SK-N-SH (cell line): ENCODE results near the gene ADAMTS10. TPM values are rescaled to one million over a fixed set of nuclear protein-coding genes. Genes with fewer than 3 reads are reported as not detected.

Experiments used
- CTCF ChIA-PET: fragments of 300-600, 350-600 bp; formaldehyde crosslinking; extraction: SDS; loops from one replicate; lab custom pipeline; 2021; lab: Yijun Ruan, JAX
- POLR2A ChIA-PET: fragments of 350-600 bp; sonication (Branson Sonifier 250); formaldehyde crosslinking; extraction: SDS; loops from one replicate; lab custom pipeline; 2020; ENCODE audit warnings: antibody characterized with exemption, inconsistent platforms; lab: Yijun Ruan, JAX
- DNase-seq: peaks from one replicate; pipeline ENCODE4 v3.0.0; 2012
- H2AFZ ChIP-seq: fragments of 200-600 bp; sonication (generic); 2 replicates; pipeline ENCODE4 v1.8.1; 2016; ENCODE audit warnings: antibody characterized with exemption, mild to moderate bottlenecking, low read depth
- H3F3A ChIP-seq: fragments of 200-600 bp; sonication (generic); replicated peaks from 2 replicates; pipeline ENCODE3; 2016; ENCODE audit warnings: antibody characterized with exemption, mild to moderate bottlenecking; ENCODE audit not compliant: insufficient read depth
- H3K27ac ChIP-seq, 2 experiments: fragments of 200-500 bp in 1 of 2; fragments of 200-600 bp in 1 of 2; sonication (Bioruptor generic) in 1 of 2; sonication (generic), shearing (Covaris generic) in 1 of 2; 2 replicates each; pipeline versions ENCODE4 v1.5.1 to v1.6.1; 2014 to 2016; ENCODE audit warnings: low read depth in 2 of 2, inconsistent platforms in 1 of 2, low read length in 1 of 2, mild to moderate bottlenecking in 1 of 2, mixed read lengths in 1 of 2
- H3K27me3 ChIP-seq: fragments of 200-600 bp; sonication (generic), shearing (Covaris generic); 2 replicates; pipeline ENCODE4 v1.6.1; 2016; ENCODE audit warnings: mixed run types; ENCODE audit not compliant: insufficient read depth
- H3K36me3 ChIP-seq, 2 experiments: fragments of 200-500 bp in 1 of 2; fragments of 200-600 bp in 1 of 2; sonication (Bioruptor generic) in 1 of 2; sonication (generic) in 1 of 2; replicated peaks in 1 of 2; 2 replicates each; pipeline versions ENCODE3 to v1.5.1; 2014 to 2016; ENCODE audit warnings: low read length in 1 of 2, mild to moderate bottlenecking in 1 of 2; ENCODE audit not compliant: insufficient read depth in 2 of 2, control insufficient read depth in 1 of 2
- H3K4me1 ChIP-seq, 2 experiments: fragments of 200-500 bp in 1 of 2; fragments of 200-600 bp in 1 of 2; sonication (Bioruptor generic) in 1 of 2; sonication (generic), shearing (Covaris generic) in 1 of 2; 2 replicates each; pipeline versions ENCODE4 v1.5.1 to v1.6.1; 2014 to 2016; ENCODE audit warnings: low read depth in 1 of 2, low read length in 1 of 2, mixed run types in 1 of 2; ENCODE audit not compliant: insufficient read depth in 2 of 2, control insufficient read depth in 1 of 2
- H3K4me2 ChIP-seq: fragments of 200-600 bp; sonication (generic), shearing (Covaris generic); 2 replicates; pipeline ENCODE4 v1.6.1; 2017; ENCODE audit warnings: mixed run types
- H3K4me3 ChIP-seq, 2 experiments: fragments of 200-500 bp in 1 of 2; fragments of 200-600 bp in 1 of 2; sonication (Bioruptor generic) in 1 of 2; sonication (generic), shearing (Covaris generic) in 1 of 2; 2 replicates each; pipeline versions ENCODE4 v1.5.1 to v1.8.1; 2014 to 2016; ENCODE audit warnings: low read depth in 2 of 2, inconsistent platforms in 1 of 2, low read length in 1 of 2, mild to moderate bottlenecking in 1 of 2, mixed read lengths in 1 of 2, moderate library complexity in 1 of 2
- H3K79me2 ChIP-seq: fragments of 200-600 bp; sonication (generic); 2 replicates; pipeline ENCODE4 v1.8.1; 2017; ENCODE audit warnings: mild to moderate bottlenecking; ENCODE audit not compliant: insufficient read depth
- H3K9ac ChIP-seq: fragments of 200-600 bp; sonication (generic); 2 replicates; pipeline ENCODE4 v1.6.1; 2017; ENCODE audit warnings: mixed run types
- H3K9me2 ChIP-seq: fragments of 200-600 bp; sonication (generic); 2 replicates; pipeline ENCODE4 v1.6.1; 2017; ENCODE audit warnings: mixed run types
- H3K9me3 ChIP-seq: fragments of 200-600 bp; sonication (generic); 2 replicates; pipeline ENCODE4 v1.6.1; 2017; ENCODE audit warnings: mixed run types, mild to moderate bottlenecking, moderate library complexity
- H4K20me1 ChIP-seq: fragments of 200-600 bp; sonication (generic); 2 replicates; pipeline ENCODE4 v1.6.1; 2017; ENCODE audit warnings: mild to moderate bottlenecking, mixed run types; ENCODE audit not compliant: insufficient read depth
- CHD2 ChIP-seq: fragments of 150-350 bp; IDR thresholded peaks from 2 replicates; pipeline ENCODE4 v1.6.1; 2018; ENCODE audit warnings: low read length; ENCODE audit not compliant: partially characterized antibody
- EP300 ChIP-seq, 2 experiments: IDR thresholded peaks; 2 replicates each; pipeline versions ENCODE4 v1.4.0 to v1.6.1; 2012; ENCODE audit warnings: borderline replicate concordance in 1 of 2, low read depth in 1 of 2, low read length in 1 of 2
- EZH2phosphoT487 ChIP-seq: fragments of 200-600 bp; sonication (generic); IDR thresholded peaks from 2 replicates; pipeline ENCODE4 v1.6.1; 2017; ENCODE audit warnings: low read depth, mixed run types, mild to moderate bottlenecking, antibody characterized with exemption, moderate library complexity, borderline replicate concordance
- GABPA ChIP-seq: IDR thresholded peaks from 2 replicates; pipeline ENCODE4 v1.4.0; 2012; ENCODE audit warnings: low read depth, mild to moderate bottlenecking
- GATA2 ChIP-seq: sonication (generic); formaldehyde crosslinking; IDR thresholded peaks from 2 replicates; pipeline ENCODE4 v1.5.0; 2020; ENCODE audit warnings: mild to moderate bottlenecking, missing genetic modification reagents
- JUND ChIP-seq: IDR thresholded peaks from 2 replicates; pipeline ENCODE4 v1.4.0; 2012
- MXI1 ChIP-seq: IDR thresholded peaks from 2 replicates; pipeline ENCODE4 v1.6.1; 2012; ENCODE audit warnings: mild to moderate bottlenecking, low read depth, low read length, improper control_type of control experiment
- NRF1 ChIP-seq: IDR thresholded peaks from 2 replicates; pipeline ENCODE4 v1.6.1; 2012; ENCODE audit warnings: low read depth, mild to moderate bottlenecking, low read length
- POLR2AphosphoS5 ChIP-seq: IDR thresholded peaks from 2 replicates; pipeline ENCODE4 v1.6.1; 2012; ENCODE audit warnings: low read depth, low read length
- RAD21 ChIP-seq: IDR thresholded peaks from 2 replicates; pipeline ENCODE4 v1.6.1; 2012; ENCODE audit warnings: mild to moderate bottlenecking, low read length
- RCOR1 ChIP-seq: fragments of 150-350 bp; IDR thresholded peaks from 2 replicates; pipeline ENCODE4 v1.6.1; 2017; ENCODE audit warnings: antibody characterized with exemption, low read length
- TAF1 ChIP-seq: IDR thresholded peaks from 2 replicates; pipeline ENCODE4 v1.6.1; 2012; ENCODE audit warnings: low read depth, mild to moderate bottlenecking, low read length, moderate library complexity, borderline replicate concordance
- WGBS: methylation state at CpG from one replicate; pipeline ENCODE4 v1.1.6; 2017; ENCODE audit warnings: low lambda C conversion rate; 5-methylcytosine and 5-hydroxymethylcytosine counted together
- polyA plus RNA-seq, 3 experiments: library from polyadenylated mRNA; depleted of rRNA; stranded (reverse); fragments of >200 nt; gene quantifications; 2 replicates each; pipeline ENCODE4 v1.2.3, GENCODE V29; 2012
- TF ChIP-seq, protein P1 (sequence below): fragments of 150-350 bp; IDR thresholded peaks from 2 replicates; pipeline ENCODE4 v1.6.1; 2017; ENCODE audit warnings: antibody characterized with exemption, low read length, low read depth, borderline replicate concordance
- TF ChIP-seq, protein P2 (sequence below): fragments of 200-600 bp; sonication (generic); IDR thresholded peaks from 2 replicates; pipeline ENCODE4 v1.6.1; 2017; ENCODE audit warnings: antibody characterized with exemption, mild to moderate bottlenecking, moderate library complexity
- TF ChIP-seq, protein P3 (sequence below): IDR thresholded peaks from 2 replicates; pipeline ENCODE4 v1.6.1; 2012; ENCODE audit warnings: mild to moderate bottlenecking, low read depth, low read length, moderate library complexity

The ADAMTS10 gene
- polyA plus RNA-seq, 1 of the 3 experiments (the other 2 are of a cell fraction) = 3.6 TPM

DNA sequence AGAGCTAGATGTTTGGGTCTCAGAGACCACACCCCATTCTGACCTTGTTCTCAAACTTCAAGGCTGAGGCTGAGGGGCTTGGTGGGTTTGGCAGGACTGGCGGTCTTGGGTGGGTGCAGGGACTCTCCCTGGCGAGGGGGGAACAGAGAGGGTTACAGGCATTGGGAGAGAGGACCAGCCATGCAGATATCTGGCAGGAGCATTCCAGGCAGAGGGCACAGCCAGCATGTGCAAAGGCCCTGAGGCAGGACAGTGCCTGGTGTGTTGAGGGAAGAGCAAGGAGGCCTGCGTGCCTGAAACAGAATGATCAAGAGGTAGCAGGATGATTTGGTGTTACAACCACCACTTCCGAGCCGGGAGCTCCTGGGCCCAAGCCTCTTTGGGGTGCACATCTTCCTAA lies 47.4 kb upstream of the ADAMTS10 start:
- DNase-seq = no peak
- H3K79me2 ChIP-seq = no peaks in the 10 kb centered on the region
- CTCF ChIA-PET = interaction anchor here (0.6 kb wide), 1 partner anchor 22 kb away, joined by 3 read pairs; no protein-coding TSS in a partner anchor
- H3K9me2 ChIP-seq = no peaks in the 10 kb centered on the region
- no peak overlapping the region for H3K9ac ChIP-seq
- H3K36me3 ChIP-seq = no peaks in the 10 kb centered on the region
- H3K4me1 ChIP-seq = no peaks in the 10 kb centered on the region; a peak in 1 of 4 replicates
- no peak overlapping the region for H3K4me2 ChIP-seq
- no peak overlapping the region for H3K27ac ChIP-seq
- no peak overlapping the region for H3K4me3 ChIP-seq
- H2AFZ ChIP-seq = no peak overlapping the region
- POLR2A ChIA-PET = no interaction called here
- peaks cover 72% of the 10 kb centered on the region for H3K27me3 ChIP-seq
- whole genome bisulfite sequencing = 13% methylated on average over 3 of the region's 5 CpGs
- H3F3A ChIP-seq = no peaks in the 10 kb centered on the region
- H4K20me1 ChIP-seq = no peaks in the 10 kb centered on the region
- TF ChIP-seq, protein P1, sequence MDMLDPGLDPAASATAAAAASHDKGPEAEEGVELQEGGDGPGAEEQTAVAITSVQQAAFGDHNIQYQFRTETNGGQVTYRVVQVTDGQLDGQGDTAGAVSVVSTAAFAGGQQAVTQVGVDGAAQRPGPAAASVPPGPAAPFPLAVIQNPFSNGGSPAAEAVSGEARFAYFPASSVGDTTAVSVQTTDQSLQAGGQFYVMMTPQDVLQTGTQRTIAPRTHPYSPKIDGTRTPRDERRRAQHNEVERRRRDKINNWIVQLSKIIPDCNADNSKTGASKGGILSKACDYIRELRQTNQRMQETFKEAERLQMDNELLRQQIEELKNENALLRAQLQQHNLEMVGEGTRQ = no peak
- TF ChIP-seq GATA2 (CRISPR knock-in tag) = no peak
- TF ChIP-seq, protein P2, sequence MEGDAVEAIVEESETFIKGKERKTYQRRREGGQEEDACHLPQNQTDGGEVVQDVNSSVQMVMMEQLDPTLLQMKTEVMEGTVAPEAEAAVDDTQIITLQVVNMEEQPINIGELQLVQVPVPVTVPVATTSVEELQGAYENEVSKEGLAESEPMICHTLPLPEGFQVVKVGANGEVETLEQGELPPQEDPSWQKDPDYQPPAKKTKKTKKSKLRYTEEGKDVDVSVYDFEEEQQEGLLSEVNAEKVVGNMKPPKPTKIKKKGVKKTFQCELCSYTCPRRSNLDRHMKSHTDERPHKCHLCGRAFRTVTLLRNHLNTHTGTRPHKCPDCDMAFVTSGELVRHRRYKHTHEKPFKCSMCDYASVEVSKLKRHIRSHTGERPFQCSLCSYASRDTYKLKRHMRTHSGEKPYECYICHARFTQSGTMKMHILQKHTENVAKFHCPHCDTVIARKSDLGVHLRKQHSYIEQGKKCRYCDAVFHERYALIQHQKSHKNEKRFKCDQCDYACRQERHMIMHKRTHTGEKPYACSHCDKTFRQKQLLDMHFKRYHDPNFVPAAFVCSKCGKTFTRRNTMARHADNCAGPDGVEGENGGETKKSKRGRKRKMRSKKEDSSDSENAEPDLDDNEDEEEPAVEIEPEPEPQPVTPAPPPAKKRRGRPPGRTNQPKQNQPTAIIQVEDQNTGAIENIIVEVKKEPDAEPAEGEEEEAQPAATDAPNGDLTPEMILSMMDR = no peak
- no peak for TF ChIP-seq POLR2AphosphoS5
- TF ChIP-seq EP300 (IDR thresholded peaks at IDR 0.05; ENCODE audit: borderline replicate concordance in 1 of 2, low read depth in 1 of 2, low read length in 1 of 2) = no peak
- no peak for TF ChIP-seq TAF1
- no peak for TF ChIP-seq CHD2
- TF ChIP-seq EZH2phosphoT487 = no peak
- no peak for TF ChIP-seq JUND
- TF ChIP-seq RCOR1 = no peak
- no peak for TF ChIP-seq RAD21
- TF ChIP-seq GABPA = no peak
- TF ChIP-seq, protein P3, sequence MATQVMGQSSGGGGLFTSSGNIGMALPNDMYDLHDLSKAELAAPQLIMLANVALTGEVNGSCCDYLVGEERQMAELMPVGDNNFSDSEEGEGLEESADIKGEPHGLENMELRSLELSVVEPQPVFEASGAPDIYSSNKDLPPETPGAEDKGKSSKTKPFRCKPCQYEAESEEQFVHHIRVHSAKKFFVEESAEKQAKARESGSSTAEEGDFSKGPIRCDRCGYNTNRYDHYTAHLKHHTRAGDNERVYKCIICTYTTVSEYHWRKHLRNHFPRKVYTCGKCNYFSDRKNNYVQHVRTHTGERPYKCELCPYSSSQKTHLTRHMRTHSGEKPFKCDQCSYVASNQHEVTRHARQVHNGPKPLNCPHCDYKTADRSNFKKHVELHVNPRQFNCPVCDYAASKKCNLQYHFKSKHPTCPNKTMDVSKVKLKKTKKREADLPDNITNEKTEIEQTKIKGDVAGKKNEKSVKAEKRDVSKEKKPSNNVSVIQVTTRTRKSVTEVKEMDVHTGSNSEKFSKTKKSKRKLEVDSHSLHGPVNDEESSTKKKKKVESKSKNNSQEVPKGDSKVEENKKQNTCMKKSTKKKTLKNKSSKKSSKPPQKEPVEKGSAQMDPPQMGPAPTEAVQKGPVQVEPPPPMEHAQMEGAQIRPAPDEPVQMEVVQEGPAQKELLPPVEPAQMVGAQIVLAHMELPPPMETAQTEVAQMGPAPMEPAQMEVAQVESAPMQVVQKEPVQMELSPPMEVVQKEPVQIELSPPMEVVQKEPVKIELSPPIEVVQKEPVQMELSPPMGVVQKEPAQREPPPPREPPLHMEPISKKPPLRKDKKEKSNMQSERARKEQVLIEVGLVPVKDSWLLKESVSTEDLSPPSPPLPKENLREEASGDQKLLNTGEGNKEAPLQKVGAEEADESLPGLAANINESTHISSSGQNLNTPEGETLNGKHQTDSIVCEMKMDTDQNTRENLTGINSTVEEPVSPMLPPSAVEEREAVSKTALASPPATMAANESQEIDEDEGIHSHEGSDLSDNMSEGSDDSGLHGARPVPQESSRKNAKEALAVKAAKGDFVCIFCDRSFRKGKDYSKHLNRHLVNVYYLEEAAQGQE = no peak
- TF ChIP-seq NRF1 = no peak
- no peak for TF ChIP-seq MXI1
- H3K9me3 ChIP-seq = no peaks in the 10 kb centered on the region
